NCI-H2107 treated with DMSO at 0.1 percent for 48 hours (cell line): Measurements from ENCODE around the gene PRODH.
"Not testable (repeated sequence)": the region's sequence is repeated elsewhere in the genome, so short reads cannot be mapped to it uniquely, and the experiment has no call there.

Experiments
- DNase-seq: peaks from one replicate; lab custom pipeline; 2025; ENCODE audit not compliant: unreplicated experiment; lab: John Stamatoyannopoulos, UW

PRODH gene

DNA sequence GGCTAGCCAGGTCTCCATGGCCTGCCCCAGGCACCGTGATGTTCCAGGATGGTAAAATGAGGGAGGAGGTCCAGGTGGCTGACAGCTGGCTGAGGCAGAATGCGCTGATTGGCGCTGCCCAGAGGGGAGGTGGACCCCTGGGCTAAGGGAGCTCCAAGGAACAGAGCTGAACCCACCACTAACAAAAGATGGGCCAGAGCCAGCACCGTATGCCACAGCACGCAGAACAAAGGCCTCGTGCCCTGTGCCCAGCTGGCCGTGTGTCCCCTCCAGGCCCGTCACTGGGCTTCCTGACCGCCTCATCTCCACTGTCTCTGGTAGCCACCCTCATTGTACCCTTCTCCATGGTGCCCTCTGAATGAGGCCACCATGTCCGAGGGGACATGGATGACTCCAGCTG is 19.6 kb upstream of the PRODH start:
- no peak for DNase-seq

DNA sequence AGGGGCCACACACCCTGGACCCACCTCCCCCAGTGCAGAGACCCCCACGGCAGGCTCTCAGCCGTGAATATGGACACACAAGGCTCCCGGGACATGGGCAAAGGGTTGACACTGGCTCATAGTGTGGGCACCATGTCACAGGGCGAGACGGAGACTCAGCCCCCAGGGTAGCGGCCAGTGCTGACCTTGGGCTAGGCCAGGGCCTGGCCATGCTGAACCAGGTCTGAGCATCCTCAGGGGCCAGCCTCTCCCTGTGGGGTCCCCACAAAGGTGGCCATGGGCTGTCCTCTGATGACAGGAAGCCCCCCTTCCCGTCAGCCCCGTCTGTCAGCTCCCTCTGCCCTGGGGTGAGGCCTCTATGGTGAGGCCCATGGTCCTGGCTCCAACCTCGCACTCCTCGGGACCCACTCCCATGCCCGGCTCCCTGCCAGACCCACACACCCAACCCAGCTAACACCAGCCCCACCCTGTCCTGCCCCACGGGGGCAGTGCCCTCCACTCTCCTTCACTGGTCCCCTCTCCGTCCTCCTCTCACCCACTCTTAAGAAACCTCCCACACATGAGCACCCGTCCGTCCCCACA is 19.0 kb upstream of the PRODH start:
- DNase-seq: no peak

DNA sequence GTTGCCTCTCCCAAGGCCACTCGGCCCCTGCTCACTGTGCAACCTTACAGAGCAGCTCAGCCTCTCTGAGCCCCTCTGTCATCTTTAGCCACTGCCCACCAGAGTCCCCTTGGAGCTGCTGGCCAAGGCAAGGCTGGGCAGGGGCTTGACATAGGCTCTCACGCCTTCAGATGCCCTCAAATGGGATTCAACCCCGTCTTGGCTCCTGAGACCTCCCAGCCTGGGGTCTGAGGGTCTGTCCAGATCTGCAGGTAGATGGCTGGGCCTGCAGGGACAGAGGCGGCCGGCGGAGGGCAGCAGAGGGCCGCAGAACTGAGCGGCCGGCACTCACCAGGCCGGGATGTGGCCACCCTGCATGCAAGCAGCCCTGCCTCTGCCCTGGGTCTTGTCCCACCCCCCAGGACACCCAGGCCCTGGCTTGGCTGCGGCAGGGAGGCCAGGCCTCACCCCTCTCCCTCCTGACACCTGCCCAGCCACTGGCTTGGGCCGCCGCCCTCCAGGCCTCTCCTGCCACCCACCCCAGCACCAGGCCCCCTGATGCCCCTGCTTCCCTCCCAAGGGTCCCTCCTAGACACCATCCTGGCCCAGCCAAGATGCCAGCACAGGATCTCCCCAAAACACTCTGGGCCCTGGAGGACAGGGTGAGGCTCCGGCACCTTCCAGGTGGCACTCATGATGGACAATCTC is 18.4 kb upstream of the PRODH start:
- not testable (repeated sequence) for DNase-seq

DNA sequence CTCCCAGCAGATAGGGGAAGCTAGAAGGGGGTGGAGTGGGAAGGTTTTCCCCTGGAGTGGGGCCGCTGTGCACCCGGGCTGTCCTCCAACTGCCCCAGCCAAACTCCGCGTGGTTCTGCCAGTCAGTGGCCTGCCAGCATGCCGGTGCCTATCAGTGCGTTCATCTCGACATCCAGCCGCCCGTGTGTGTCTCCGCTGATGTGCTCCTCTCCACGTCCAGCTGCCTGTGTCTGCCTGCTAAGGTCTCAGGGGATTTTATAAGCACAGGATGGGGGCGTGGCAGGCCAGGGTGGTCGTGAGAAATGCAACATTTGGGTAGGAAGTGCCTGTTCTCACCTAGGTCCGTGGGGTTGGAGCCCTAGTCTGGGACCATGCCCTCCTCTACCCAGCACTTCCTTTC is 17.0 kb upstream of the PRODH start:
- not testable (repeated sequence) for DNase-seq

DNA sequence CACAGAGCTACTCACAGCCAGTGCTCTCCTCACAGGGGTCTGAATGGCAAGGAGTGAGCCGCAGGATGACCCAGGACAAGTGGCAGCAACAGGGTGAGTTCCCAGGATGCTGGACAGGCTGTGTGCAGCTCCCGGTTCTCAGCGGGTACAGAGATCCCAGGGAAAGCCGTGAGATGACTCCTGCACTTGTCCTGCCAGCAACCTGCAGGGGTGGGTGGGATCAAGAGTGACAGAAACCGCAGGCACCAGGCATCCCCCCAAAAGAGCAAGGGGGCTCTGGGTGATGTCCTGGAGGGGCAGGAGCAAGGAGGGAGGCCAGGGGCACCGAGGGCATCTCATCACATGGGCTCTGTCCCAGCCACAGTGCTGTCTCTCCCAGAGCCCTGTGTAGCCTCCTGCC is 15.9 kb upstream of the PRODH start:
- no peak for DNase-seq

DNA sequence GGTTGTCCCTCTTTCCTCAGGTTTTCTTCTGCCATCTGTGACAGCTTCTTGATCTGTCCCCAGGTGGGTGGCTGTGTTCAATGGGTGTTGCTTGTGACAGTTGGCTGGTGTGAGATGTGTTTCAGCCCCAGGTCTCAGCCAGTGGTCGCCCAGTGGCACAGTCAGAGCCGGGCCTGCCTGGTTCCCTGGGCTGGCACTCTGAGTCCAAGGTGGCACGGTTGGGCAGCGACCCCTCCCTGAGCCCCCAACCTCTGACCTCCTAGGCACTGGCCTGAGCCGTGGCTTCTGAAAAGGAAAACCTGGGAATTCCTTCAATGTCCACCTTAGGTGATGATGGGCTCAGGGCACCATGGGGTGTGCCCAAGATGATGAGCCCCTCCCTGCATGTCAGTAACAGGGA is 14.0 kb upstream of the PRODH start:
- no peak for DNase-seq

DNA sequence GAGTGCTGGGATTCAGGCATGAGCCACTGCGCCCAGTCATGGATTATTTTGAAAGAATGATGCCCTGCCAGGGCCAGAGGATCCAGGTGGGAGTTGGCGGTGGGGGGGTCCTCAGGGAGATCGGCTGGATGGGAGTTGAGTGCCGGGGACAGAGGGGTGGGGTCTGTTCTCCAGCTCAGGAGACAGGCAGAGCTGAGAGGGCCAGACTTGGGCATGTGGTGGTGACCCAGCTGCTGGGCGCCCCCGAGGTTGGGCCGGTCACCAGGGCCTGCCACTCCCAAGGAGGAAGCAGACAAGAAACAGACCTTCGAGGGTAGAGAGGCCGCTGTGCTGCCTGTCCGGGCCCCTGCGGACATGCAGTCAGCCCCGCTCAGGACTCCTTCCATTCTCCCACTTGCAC is 11.8 kb upstream of the PRODH start:
- no peak for DNase-seq

DNA sequence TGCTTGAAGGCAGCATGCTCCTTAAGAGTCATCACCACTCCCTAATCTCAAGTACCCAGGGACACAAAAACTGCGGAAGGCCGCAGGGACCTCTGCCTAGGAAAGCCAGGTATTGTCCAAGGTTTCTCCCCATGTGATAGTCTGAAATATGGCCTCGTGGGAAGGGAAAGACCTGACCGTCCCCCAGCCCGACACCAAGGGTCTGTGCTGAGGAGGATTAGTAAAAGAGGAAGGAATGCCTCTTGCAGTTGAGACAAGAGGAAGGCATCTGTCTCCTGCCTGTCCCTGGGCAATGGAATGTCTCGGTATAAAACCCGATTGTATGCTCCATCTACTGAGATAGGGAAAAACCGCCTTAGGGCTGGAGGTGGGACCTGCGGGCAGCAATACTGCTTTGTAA is 11.0 kb upstream of the PRODH start:
- DNase-seq: not testable (repeated sequence)

DNA sequence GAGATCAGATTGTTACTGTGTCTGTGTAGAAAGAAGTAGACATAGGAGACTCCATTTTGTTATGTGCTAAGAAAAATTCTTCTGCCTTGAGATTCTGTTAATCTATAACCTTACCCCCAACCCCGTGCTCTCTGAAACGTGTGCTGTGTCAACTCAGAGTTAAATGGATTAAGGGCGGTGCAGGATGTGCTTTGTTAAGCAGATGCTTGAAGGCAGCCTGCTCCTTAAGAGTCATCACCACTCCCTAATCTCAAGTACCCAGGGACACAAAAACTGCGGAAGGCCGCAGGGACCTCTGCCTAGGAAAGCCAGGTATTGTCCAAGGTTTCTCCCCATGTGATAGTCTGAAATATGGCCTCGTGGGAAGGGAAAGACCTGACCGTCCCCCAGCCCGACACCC is 2.6 kb upstream of the PRODH start:
- DNase-seq: not testable (repeated sequence)

DNA sequence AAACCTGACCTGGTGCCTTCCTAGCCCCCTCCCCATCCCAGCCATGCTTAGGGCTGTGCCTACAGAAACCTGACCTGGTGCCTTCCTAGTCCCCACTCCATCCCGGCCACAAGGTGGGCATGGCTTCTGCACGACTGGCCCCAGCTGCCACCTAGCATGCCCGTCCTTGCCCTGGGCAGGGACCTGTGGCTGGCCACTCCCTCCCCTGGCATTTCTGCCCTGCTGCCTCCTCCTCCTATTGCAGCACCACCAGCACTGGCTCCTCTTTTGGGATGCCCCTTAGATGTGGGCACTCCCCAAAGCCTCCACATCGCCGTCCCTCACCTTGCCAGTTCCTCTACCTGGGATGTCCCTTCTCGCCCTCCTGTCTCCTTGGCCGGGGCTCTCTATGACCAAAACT is 1.4 kb downstream of the PRODH start:
- not testable (repeated sequence) for DNase-seq

DNA sequence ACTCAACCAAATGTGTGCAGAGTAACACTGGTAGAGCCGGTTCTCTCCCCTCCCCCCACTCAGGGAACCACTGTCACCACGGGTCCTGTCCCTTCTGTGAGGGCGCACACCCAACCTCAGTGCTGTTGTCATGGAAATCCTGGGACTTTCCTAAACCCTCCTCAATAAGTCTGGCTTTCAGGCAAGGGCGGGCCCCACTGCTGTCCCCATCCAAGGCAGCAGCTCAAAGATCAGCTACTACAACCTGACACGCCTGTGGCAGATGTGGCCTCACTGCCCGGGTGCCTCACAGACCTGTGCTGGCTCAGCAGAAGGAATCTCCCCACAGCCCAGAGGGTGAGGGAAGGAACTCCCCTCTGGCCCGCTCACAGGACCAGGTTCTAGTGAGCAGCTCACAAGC is 2.2 kb downstream of the PRODH start:
- no peak for DNase-seq

DNA sequence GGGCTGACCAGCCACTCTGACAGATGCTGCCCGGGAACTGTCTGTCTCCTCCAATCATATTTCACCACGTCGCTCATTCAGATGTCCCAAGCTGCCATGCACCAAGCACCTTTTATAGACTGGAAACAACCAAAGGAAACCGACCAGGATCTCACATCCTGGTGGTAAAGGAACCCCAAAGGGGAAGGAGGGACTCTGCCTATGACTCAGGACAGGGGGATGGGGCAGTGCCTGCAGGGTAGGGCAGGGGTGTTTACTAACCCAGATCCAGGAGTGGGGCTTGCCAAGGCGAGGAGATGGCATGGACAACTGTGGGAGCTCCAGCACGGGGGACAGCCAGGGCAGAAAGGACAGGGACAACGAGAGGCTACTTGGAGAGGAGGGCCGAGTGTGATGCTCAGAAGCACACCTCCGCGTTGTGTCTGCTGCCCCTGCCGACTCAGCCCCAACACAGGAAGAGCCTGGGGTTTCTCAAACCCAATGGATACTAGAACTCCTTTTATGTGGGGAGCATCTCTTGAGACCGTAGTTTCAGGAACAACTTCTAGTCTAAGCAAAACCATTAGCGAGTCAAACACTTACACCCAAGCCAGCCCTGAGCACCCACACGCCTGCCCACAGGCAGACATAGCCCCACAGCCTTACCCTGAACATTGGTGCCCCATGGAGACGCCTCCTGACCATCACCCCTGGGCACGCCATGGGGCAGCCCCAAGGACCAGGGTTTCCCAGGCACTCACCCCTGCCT is 4.0 kb downstream of the PRODH start:
- no peak for DNase-seq

DNA sequence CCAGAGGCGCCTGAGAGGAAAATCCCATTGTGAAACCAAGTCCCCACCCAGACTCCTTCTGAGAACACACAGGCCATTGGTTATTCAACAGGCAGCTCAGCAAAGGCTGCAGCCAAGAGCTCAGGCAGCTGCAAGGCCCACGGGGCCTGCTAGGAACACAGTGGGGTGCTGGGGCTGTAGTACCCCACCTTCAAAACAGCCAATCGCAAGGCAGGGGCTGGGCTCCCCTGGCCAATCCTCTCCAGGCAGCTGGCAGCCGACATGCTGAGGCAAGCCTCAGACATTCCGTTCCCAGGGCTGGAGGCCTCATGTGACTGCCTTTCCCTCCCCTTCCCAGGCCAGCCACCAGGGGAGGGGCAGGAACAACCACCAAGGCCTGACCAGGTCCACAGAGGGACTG is 6.6 kb downstream of the PRODH start:
- no peak for DNase-seq

DNA sequence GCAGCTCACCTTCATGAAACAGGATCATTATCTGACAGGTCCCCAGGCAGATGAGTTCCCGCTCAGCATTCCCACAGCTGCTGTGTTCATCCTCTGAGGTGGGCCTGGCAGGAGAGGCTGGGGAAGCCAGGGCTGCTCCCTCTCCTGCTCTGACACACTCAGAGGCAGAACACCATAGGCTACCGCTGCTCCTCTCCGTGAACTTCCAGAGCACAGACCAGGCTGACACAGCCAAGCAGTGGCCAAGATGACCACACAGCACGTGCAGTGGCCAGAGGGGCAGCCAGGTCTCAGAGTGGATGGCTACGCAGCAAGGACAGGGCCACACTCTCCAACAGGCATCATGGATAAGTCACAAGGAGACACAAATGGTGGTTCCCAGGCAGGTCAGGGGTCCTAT is 8.5 kb downstream of the PRODH start:
- DNase-seq: no peak

DNA sequence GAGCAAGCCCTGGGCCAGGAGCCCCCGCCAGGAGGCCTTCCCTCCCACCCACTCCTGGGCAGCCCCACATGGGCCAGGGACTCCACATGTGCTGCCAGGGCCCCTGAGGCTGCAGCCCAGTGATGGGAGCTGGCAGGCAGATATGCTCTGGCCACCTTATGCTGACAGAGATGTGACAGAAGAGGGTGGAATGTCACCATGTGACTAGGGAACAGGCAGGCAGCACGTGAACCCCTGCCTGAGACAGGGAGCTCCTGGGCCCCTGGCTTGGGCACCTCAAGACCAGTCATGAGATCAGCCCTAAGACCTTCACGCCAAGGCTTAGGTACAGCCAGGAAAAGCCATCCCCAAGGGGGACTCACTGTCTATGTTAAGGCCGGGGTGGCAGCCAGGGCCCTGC is 9.1 kb downstream of the PRODH start:
- no peak for DNase-seq

DNA sequence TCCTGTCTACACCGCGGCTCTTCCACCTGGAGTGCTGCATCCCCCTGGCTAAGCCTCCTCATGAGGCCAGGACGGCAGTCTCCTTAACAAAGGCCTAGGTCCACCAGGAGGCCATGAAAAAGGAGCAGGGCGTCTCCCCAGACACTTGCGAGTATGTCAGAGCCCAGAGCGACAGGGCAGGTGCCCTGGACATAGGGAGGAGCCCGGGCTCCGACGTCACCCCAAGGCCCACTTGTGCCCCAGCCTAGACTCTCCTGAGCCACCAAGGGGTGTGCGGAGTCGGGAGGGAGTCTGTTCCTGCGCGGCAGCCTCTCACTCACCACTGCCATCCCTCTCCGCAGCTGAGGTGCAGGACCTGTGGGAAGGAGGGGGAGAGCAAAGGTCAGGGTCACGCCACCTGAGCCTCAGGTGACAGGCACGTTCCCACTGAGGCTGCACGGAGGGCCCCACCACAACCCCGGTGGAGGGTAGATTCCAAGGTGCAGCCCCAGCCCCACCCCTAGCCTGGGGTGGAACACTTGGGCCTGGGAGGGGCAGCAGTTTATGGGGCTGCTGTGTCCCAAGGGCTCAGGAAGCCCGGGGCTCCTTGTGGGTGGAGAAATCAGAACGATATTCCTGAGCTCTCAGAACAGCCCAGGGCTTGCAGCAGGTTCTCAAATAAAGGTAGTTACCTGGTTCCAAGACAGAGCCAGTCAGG is 10.6 kb downstream of the PRODH start:
- DNase-seq: no peak

DNA sequence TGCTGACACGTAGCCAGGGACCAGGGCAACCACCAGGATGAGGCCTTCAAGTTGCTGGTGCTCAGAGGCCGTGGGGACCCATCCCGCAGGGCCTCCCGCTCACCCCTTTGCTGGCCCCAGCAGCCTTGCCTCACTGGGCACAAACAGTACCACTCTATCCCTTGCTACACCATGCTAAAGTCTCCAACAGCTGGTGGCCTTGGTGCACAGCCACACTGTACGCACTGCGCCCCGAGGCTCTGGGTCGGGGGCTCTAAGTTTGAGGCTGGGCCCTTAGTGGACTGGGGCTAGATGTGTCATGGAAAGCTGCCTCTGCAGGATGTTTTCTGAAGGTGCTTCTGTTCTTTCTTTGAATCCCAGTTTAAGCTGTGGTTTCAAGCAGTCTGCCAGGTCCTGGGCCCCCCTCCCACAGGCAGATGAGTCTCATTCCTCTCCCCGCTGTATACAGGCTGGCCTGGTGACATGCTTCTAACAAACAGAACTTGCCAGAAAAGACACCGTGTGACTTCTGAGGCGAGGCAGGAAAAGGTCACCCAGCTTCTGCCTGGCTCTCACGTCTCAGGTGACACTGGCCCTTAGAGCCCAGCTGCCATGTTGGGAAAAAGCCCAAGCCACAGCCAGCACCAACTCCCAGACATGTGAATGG is 15.7 kb downstream of the PRODH start:
- DNase-seq: not testable (repeated sequence)

DNA sequence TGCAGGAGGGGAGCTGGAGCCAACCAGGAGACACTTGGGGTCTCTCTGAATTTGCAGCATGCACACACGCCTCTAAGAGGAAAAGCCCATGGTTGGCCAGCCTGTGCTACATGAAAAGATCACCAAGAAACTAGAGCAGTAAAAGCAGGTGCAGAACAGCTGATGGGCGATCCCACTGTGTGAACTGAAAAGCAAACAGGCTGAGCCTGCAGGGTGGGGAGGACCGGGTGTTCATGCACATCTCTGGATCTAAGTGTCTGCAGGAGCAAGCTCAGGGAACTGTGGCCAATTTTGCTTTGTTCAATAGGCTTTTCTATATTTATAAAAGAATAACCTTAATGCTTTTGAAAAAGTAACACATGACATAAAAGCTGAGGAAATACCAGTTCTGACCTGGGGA is 18.3 kb downstream of the PRODH start:
- not testable (repeated sequence) for DNase-seq

DNA sequence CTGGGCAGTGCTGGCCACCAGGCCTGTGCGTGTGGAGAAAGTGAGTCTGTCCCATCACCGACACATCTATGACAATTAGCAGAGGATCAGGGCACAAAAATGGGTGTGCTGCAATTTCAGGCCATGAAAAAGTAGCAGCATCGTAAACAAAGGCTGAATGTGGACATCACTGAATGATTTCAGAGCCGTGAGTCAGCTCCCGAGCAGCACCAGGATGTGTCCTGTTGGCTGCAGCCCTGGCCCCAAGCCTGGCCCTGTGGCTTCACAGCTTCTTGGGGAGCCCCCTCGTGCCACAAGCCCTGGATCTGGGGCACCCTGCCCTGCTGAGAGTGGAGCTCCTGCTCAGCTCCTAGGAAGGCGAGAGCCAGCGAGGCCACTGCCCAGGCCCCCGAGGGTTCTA is 20.5 kb downstream of the PRODH start:
- DNase-seq: not testable (repeated sequence)

DNA sequence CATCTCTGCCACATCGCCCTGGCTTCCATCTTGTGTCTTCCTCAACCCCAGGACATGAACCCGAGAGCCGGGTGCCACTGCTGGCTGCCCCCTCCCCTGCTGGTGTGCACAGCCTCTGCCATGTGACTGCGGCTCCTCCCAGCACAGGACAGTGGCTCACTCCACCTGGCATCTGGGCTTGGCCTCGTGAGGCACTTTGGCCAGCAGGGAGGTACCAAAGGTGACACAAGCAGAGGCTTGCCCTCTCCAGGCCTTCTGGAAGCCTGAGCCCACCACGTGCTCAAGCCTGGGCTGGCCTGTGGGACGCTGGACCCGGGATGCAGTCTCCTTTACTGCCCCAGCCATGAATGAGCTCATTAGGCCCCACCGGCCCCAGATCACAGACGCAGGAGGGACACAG is 21.5 kb downstream of the PRODH start:
- DNase-seq: not testable (repeated sequence)

DNA sequence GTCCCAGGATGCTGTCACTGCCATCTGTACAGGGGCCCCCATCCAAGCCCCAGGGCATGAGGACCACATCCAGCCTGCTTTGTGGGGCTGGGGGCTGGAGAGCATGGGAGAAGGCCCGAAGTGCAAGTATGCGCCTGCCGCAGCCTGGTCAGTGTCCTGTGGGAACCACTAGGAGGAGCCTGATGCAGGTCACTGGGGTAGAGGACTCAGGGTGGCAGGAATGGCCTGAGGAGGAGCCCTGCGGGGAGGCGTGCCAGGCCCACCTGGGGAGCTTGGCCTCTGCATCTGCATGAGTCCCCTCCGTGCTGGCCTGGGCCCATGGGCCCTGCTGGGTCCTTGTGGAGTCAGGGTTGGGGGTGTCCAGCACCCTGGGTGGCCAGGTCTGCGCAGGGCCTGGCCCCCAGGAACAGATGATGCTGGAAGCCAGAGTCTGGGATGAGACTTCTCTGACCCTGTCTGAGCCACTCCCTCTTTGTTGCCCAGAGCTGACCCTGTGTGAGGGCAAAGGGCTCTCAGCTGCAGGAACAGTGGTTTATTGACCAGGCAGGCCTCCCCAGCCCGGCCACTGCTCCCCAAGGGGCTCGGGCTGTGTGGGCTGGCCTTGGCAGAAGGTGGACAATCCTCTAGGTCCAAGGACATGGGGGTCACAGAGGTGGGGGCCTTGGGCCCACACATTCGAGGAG is 23.7 kb downstream of the PRODH start:
- not testable (repeated sequence) for DNase-seq
